GM13976 (cell line): Measurements from ENCODE around the gene TP53AIP1.

ENCODE experiments used
- DNase-seq: peaks from one replicate; pipeline ENCODE4 v3.0.0; 2012; ENCODE audit warnings: low spot score
- CTCF ChIP-seq: IDR thresholded peaks from 2 replicates; pipeline ENCODE4 v1.5.1; 2012; ENCODE audit warnings: borderline replicate concordance, mild to moderate bottlenecking; ENCODE audit not compliant: insufficient read depth; ENCODE audit errors: extremely low read depth, missing control alignments, control extremely low read depth
- in situ Hi-C: fragments of 300-500 bp; cut with MboI; formaldehyde crosslinking; loops from one replicate; pipeline ENCODE4 v1.12.0; 2022; ENCODE audit warnings: low sequenced_read_pairs, mixed read lengths, inconsistent platforms; ENCODE audit not compliant: unreplicated experiment

TP53AIP1 gene

GRCh38 chr11:128929991-128930390, 12.7 kb downstream of the TP53AIP1 start:
- no peak for TF ChIP-seq CTCF
- in situ Hi-C loops: no loop called here

GRCh38 chr11:128929468-128929867, 13.2 kb downstream of the TP53AIP1 start:
- in situ Hi-C loops: no loop called here
- TF ChIP-seq CTCF: no peak

More at GRCh38 chr11:128929991-128930390, 12.7 kb downstream of the TP53AIP1 start:
- DNase-seq: no peak

GRCh38 chr11:128928400-128928799, 14.3 kb downstream of the TP53AIP1 start:
- no peak for TF ChIP-seq CTCF
- in situ Hi-C loops: no loop called here
- peak; percentile 64 for DNase-seq

More at GRCh38 chr11:128929468-128929867, 13.2 kb downstream of the TP53AIP1 start:
- peak; percentile 66 for DNase-seq

GRCh38 chr11:128927683-128928336, 14.9 kb downstream of the TP53AIP1 start:
- DNase-seq: no peak
- TF ChIP-seq CTCF: no peak
- in situ Hi-C loops: no loop called here

- TF ChIP-seq CTCF: no peak
- in situ Hi-C loops: no loop called here
- no peak for DNase-seq
Measured at GRCh38 chr11:128927108-128927461, 15.6 kb downstream of the TP53AIP1 start.

GRCh38 chr11:128926437-128927107, 16.1 kb downstream of the TP53AIP1 start:
- DNase-seq: no peak
- in situ Hi-C loops: no loop called here
- TF ChIP-seq CTCF: no peak
